HG03565 (cell line): ENCODE results near the gene EPHB4.

Experiments used
- ATAC-seq: cut with Tn5 transposase; IDR thresholded peaks from one replicate; pipeline ENCODE4 v1.9.1; 2021; ENCODE audit warnings: mild to moderate bottlenecking, moderate library complexity; ENCODE audit not compliant: unreplicated experiment

Gene EPHB4

GRCh38 chr7:100827330-100828226 lies at the start of gene EPHB4:
Gene EPHB4, minus strand, starts transcription at chr7:100827523. Its CDS starts 493 bp downstream, at chr7:100827030.
- ATAC-seq = no peak

- peak; percentile 6 for ATAC-seq
Observed at GRCh38 chr7:100875356-100875751, 48.0 kb upstream of the EPHB4 start.

- ATAC-seq = peak; percentile 86
Observed at GRCh38 chr7:100874577-100875355, 47.4 kb upstream of the EPHB4 start, which contains the start of gene SRRT. Gene SRRT, plus strand, starts transcription at chr7:100875103. Its CDS starts 488 bp downstream, at chr7:100875591.

- ATAC-seq = no peak
Observed at GRCh38 chr7:100874300-100874576, 46.9 kb upstream of the EPHB4 start.

- no peak for ATAC-seq
Observed at GRCh38 chr7:100873599-100874299, 46.4 kb upstream of the EPHB4 start.

- no peak for ATAC-seq
Observed at GRCh38 chr7:100867776-100868485, 40.6 kb upstream of the EPHB4 start.

- no peak for ATAC-seq
Observed at GRCh38 chr7:100867040-100867775, 39.9 kb upstream of the EPHB4 start, which contains the start of gene TRIP6. Gene TRIP6, plus strand, starts transcription at chr7:100867387. Its CDS starts 111 bp downstream, at chr7:100867498.

GRCh38 chr7:100866729-100867039 lies 39.4 kb upstream of the EPHB4 start:
- no peak for ATAC-seq

- no peak for ATAC-seq
Observed at GRCh38 chr7:100865938-100866728, 38.8 kb upstream of the EPHB4 start.

- no peak for ATAC-seq
Observed at GRCh38 chr7:100865372-100865911, 38.1 kb upstream of the EPHB4 start.

- no peak for ATAC-seq
Observed at GRCh38 chr7:100864263-100864845, 37.0 kb upstream of the EPHB4 start.

- no peak for ATAC-seq
Observed at GRCh38 chr7:100863406-100863950, 36.2 kb upstream of the EPHB4 start.

GRCh38 chr7:100861616-100861985 lies 34.3 kb upstream of the EPHB4 start:
- ATAC-seq = no peak

GRCh38 chr7:100860702-100861615 lies 33.6 kb upstream of the EPHB4 start:
- no peak for ATAC-seq

GRCh38 chr7:100859856-100860255 lies 32.5 kb upstream of the EPHB4 start:
- ATAC-seq = no peak

GRCh38 chr7:100856871-100857282 lies 29.6 kb upstream of the EPHB4 start:
- ATAC-seq = no peak

GRCh38 chr7:100855515-100855914 lies 28.2 kb upstream of the EPHB4 start:
- no peak for ATAC-seq
